Measurements from ENCODE around the gene DYTN.
"Not testable (repeated sequence)": the region's sequence is repeated elsewhere in the genome, so short reads cannot be mapped to it uniquely, and the experiment has no call there.

DYTN gene

GRCh38 chr2:206718296-206718695 is at the start of gene DYTN:
DYTN (minus strand) TSS chr2:206718396; CDS start chr2:206718279, 117 bp downstream.
- no peak for DNase-seq

- DNase-seq: no peak
Observed at GRCh38 chr2:206766057-206766930, 48.1 kb upstream of the DYTN start.

- peak in 55 of 56 donors; percentile 22 to 95 (median 83) for DNase-seq
Observed at GRCh38 chr2:206765242-206766056, 47.3 kb upstream of the DYTN start, which contains the start of the genes FASTKD2 and MDH1B. FASTKD2 (plus strand) TSS chr2:206765606; CDS start chr2:206766694, 1,088 bp downstream. MDH1B (minus strand) TSS chr2:206765328; CDS start chr2:206765271, 57 bp downstream.

GRCh38 chr2:206764673-206765241 is 46.6 kb upstream of the DYTN start:
- peak in 1 of 56 donors; percentile 24 for DNase-seq

GRCh38 chr2:206756816-206757215 is 38.6 kb upstream of the DYTN start:
- no peak for DNase-seq

- DNase-seq: no peak
Observed at GRCh38 chr2:206740800-206741199, 22.6 kb upstream of the DYTN start.

- DNase-seq: no peak
Observed at GRCh38 chr2:206739271-206739670, 21.1 kb upstream of the DYTN start.

GRCh38 chr2:206736935-206737334 is 18.7 kb upstream of the DYTN start:
- DNase-seq: no peak

- no peak for DNase-seq
Observed at GRCh38 chr2:206733341-206733740, 15.1 kb upstream of the DYTN start.

GRCh38 chr2:206728277-206729199 is 10.3 kb upstream of the DYTN start:
- DNase-seq: peak in 23 of 56 donors; percentile 1 to 57 (median 18)

GRCh38 chr2:206727287-206727686 is 9.1 kb upstream of the DYTN start:
- DNase-seq: no peak

GRCh38 chr2:206723288-206723687 is 5.1 kb upstream of the DYTN start:
- DNase-seq: no peak

- DNase-seq: no peak
Observed at GRCh38 chr2:206721256-206721920, 3.2 kb upstream of the DYTN start.

- no peak for DNase-seq
Observed at GRCh38 chr2:206716623-206717022, 1.6 kb downstream of the DYTN start.

GRCh38 chr2:206715183-206715582 is 3.0 kb downstream of the DYTN start:
- DNase-seq: not testable (repeated sequence)

GRCh38 chr2:206713746-206714145 is 4.5 kb downstream of the DYTN start:
- DNase-seq: no peak

GRCh38 chr2:206708286-206708685 is 9.9 kb downstream of the DYTN start:
- DNase-seq: no peak

- no peak for DNase-seq
Observed at GRCh38 chr2:206707164-206707701, 11.0 kb downstream of the DYTN start.

- no peak for DNase-seq
Observed at GRCh38 chr2:206701952-206702605, 16.1 kb downstream of the DYTN start.

Measured in nucleus accumbens (tissue), 56 donors.